A549 treated with AZD9567 at 1 μM for 4 hours (cell line): ENCODE measurements around the gene HSPA9. TPM values are rescaled to one million over a fixed set of nuclear protein-coding genes. Genes with fewer than 3 reads are reported as not detected.

Source experiments
- total RNA-seq: library from RNA; stranded (reverse); fragments of 200-300 nt; extraction: Qiagen RNA extraction; gene quantifications from 5 replicates; pipeline ENCODE4 v1.2.3, GENCODE V29; 2022; ENCODE audit not compliant: insufficient read depth

The HSPA9 gene
- 321 to 383 TPM (median 325 TPM) in 5 replicates for total RNA-seq

DNA sequence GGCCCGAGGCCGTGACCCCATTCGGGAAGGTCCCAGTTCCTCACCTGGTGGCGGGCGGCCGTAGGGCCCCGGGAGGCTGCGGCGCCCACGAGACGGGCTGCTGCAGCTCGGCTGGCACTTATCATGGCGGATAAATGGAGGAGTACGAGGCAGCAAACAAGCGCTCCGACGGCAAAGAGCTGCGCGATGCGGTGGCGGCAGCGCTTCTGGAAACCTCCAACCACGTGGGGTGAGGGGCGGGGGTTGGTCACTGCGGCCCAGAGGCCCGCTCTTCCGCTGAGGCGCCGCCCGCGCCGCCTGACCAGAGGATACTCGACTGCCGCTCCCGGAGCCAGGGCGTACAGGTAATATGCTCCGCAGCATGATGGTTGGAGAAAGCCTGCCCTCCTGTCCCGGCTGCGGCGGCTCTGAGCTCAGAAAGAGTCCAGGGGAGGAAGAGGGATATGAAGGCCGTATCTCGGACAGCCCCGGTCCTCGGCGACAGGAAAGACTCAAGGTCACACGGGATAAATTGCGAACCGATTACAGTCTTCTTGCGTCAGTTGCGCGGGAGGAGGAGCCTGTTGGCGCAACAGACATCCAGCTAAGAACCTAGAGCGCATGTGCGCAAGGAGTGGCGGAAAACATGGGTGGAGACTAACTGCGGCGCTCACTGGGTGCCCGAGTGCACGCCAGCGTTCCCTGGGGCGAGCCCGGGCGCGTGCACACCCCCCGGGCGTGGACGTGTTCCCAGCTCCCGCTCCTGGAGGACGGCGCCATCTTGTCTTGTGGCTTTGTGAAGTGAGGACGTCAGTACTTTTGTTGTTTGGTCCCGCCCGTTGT, at the start of gene HSPA9:
HSPA9 (minus strand) TSS at position 208 of the 822 bp plus-strand sequence; CDS start at position 125, 83 bp downstream.

DNA sequence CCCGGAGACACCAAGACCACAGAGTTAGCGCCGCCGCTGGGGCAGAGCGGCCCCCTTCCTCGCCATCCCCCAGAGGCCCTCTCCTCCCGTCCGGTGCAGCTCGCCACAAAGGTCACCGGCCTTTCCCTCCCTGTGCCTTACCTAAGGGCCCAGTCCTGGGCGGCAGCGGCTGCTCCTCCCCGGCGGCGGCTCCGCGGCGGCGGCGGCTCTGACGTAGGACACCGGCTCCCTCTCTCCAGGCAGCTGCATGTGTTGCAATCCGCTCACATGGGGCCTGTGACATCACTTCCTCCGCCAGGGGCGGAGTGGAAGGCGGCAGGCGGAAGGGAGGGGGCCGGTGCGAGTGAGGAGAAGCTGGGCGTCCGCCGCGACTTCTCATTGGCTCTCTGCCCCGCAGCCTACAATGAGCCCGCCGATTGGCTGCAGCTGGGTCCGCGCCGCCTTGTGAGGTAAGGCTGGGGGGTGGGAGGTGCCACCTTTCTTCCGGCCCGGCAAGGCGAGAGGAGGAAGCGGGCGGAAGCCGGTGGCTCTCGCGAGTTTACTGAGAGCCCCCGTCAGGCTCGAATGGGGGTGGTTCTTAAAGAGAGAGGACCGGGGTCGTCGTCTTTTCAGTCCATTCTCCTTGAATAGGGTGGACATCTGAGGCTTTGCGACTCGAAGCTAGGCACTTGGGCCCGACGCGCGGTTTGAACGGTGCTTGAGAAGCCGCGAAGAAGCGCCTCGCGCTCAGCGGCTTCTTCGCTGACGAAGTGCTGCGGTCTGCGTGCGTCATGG, 32.1 kb downstream of the HSPA9 start, which contains the start of gene ETF1:
ETF1 (minus strand) TSS at position 281 of the 774 bp plus-strand sequence. CDS start 318 bp downstream, outside the sequence.

Other genes starting within 250 kb of the HSPA9 start
- 9.5 to 13.8 TPM (median 9.8 TPM) in 5 replicates for gene CDC25C, start 243.6 kb downstream of the HSPA9 start, total RNA-seq
- 22.3 to 25.3 TPM (median 22.7 TPM) in 5 replicates for gene FAM53C, start 237.1 kb downstream of the HSPA9 start, total RNA-seq
- gene KDM3B, start 222.7 kb downstream of the HSPA9 start, total RNA-seq, result 36.8 to 51.6 TPM (median 39.2 TPM) in 5 replicates
- gene REEP2, start 136.3 kb downstream of the HSPA9 start, total RNA-seq, result 5.0 to 7.4 TPM (median 7.0 TPM) in 5 replicates
- gene EGR1, start 109.9 kb downstream of the HSPA9 start, total RNA-seq, result 12.7 to 21.2 TPM (median 17.1 TPM) in 5 replicates
- 118 to 150 TPM (median 128 TPM) in 5 replicates for gene ETF1, start 32.2 kb downstream of the HSPA9 start, total RNA-seq
- gene CTNNA1, start 178.0 kb upstream of the HSPA9 start, total RNA-seq, result 183 to 242 TPM (median 192 TPM) in 5 replicates